M059J (cell line): ENCODE data around the gene ZNF616. TPM values are rescaled to one million over a fixed set of nuclear protein-coding genes. Genes with fewer than 3 reads are reported as not detected.
A peak's percentile ranks its signal among the peaks of the same experiment; 100 is the strongest.
"Not testable (repeated sequence)": the region's sequence is repeated elsewhere in the genome, so short reads cannot be mapped to it uniquely, and the experiment has no call there.

ENCODE experiments used
- DNase-seq: peaks from one replicate; pipeline ENCODE4 v3.0.0-alpha.2; 2012; ENCODE audit warnings: low read depth
- total RNA-seq: library from RNA; depleted of rRNA; stranded (reverse); fragments of >200 nt; shearing (Covaris generic); gene quantifications from 2 replicates; pipeline ENCODE4 v1.2.3, GENCODE V29; 2014; rRNA removed

ZNF616 gene
- total RNA-seq, 1 experiment from 2014 or later, result 8.0 TPM

- no peak for DNase-seq
These were observed 29.0 kb downstream of the ZNF616 start for GRCh38 chr19:52110780-52111179.

GRCh38 chr19:52102782-52103181 lies 37.0 kb downstream of the ZNF616 start:
- DNase-seq, result no peak

DNA sequence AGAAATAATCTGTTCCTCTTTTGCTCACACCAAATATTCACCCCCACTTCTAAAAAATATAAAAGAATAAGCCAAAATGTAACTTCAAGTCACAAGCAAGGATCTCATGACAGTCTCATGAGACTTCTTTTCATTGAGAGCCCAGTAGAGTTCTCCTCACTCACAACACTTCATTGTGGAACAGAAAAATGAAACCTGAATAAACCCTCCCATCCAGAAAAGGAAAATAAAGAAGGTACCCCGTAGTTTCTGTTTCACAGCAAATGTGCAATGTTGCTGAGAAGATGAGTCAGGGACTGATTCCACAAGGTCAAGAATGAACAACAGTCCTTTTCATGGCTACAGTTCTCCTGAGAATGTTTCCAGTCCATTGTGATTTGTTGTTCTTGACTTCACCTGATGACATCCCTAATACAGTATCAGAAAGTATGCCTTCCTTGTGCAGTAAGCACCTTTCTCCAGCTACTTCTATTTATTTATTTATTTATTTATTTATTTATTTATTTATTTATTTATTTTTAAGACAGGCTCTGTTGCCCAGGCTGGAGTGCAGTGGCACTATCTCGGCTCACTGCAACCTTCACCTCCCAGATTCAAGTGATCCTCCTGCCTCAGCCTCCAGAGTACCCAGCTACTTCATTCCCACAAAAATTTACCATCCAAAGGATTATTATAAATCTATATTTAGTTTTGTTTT lies 37.7 kb downstream of the ZNF616 start:
- DNase-seq, result no peak

DNA sequence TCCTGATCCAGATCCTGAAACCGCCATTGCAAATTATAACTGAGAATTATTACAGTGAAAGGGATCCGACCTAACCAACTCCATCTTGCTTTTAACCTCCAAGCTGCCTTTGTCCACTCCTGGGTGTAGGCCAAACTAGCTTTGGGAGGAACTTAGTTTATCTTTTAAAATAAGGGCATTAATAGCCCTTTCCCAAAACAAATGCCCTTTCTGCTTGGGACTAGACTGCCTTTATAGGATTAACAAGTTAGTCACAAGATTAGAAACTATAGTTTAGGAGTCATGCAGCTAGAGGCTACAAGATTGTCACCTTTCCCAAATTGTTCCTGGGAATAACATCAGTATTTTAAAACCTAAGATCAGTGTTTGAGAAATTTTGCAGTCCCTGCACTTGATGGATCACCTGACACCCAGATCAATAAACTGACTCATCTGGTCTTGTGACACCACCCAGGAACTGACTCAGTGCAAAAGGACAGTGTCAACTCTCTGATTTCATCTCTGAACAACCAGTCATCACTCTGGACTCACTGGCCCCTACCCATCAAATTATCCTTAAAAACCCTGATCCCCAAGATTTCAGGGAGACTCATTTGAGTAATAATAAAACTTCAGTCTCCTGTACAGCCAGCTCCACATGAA lies 40.1 kb downstream of the ZNF616 start:
- DNase-seq, result peak; percentile 34

DNA sequence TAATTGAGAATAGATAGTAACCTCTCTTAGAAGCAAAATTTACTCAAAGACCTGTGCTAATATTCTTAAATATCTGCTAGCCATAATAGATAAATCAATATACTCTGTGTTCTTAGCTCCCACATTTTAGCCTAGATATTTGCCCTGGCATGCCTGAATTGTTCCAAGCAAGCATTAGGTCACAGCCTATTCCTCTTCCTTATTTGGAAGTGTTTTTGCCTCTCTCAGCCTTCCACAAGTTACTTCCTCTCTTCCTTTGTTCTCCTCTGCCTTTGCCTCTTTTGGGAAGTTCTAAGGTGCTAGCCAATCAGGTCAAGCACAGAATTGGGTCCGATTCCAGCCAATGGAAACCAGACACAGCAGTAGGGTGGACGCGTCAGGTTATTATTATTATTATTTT lies 43.3 kb downstream of the ZNF616 start:
- DNase-seq, result not testable (repeated sequence)

GRCh38 chr19:52095172-52096014 lies 44.3 kb downstream of the ZNF616 start, which contains the start of gene ZNF841:
TSS of gene ZNF841 (minus strand) at chr19:52095765. CDS start at chr19:52084801, 10,964 bp downstream.
- peak; percentile 92 for DNase-seq

DNA sequence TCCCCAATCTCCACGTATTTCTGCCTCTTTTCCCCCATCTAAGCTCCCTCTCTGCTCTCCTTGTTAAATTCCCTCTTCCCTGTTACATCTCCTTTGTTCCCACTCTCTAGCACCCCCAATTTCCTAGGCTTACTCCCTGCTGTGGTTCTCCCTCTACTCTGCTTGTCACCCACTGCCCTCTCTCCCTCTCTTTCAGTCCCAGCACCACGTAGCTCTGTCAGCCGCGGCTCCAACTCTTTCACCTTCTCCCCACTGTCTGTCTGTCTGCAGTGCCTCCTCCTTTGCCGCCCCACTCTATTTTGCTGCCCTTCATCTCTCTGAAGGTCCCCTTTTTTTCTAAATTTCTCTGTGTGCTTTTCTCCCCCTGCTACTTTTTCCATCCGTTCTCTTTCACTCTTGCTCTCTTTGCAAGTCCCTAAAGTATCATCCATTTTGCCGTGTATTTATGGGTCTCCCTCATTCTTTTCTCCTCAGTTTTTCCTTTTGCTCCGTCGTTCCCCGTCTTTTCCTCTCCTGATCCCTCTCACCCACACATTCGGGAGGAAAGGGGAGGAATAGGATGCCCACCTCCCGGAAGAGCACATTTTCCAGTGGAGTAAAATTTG lies 45.1 kb downstream of the ZNF616 start:
- DNase-seq, result peak; percentile 12

DNA sequence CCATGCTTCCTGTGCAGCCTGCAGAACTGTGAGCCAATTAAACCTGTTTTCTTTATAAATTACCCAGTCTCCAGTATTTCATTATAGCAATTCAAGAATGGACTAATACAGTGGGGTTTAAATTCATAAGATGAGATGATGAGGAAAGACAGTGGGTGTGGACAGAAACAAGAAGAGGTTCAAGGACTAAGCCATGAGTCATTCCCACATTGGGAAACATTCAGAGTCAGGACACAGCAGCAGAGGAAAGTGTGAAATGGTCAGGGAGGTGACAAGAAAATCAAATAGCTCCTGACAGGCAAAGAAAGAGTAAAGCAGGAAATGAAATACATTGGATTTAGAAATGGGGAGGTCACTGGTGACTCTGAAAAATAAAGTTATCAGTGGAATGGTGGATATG lies 53.3 kb downstream of the ZNF616 start:
- peak; percentile 9 for DNase-seq

- peak; percentile 26 for DNase-seq
These were observed 69.2 kb downstream of the ZNF616 start for GRCh38 chr19:52070496-52070895.

- DNase-seq, result no peak
These were observed 70.1 kb downstream of the ZNF616 start for GRCh38 chr19:52069653-52070052.

- no peak for DNase-seq
These were observed 73.4 kb downstream of the ZNF616 start for GRCh38 chr19:52066258-52066863.

DNA sequence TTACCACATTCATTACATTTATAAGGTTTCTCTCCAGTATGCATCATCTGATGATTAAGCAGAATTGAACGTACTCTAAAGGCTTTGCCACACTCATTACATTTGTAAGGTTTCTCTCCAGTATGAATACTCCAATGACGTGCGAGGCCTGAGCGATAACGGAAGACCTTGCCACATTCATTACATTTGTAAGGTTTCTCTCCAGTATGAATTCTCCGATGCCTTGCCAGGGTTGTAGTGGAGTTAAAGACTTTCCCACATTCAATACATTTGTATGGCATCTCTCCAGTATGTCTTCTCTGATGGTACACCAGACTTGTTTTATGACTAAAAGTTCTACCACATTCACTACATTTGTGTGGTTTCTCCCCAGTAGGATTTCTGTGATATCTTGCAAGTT lies 74.3 kb downstream of the ZNF616 start:
- no peak for DNase-seq

Other genes starting within 250 kb of the ZNF616 start
- gene ZNF649, start 234.9 kb downstream of the ZNF616 start, total RNA-seq, result 5.0 and 5.2 TPM in 2 replicates
- gene ZNF613, start 212.5 kb downstream of the ZNF616 start, total RNA-seq, result 4.3 and 8.1 TPM in 2 replicates
- gene ZNF350, start 153.1 kb downstream of the ZNF616 start, total RNA-seq, result 4.0 and 9.3 TPM in 2 replicates
- gene ZNF615, start 131.7 kb downstream of the ZNF616 start, total RNA-seq, result 2.0 and 5.7 TPM in 2 replicates
- 8.5 and 16.3 TPM in 2 replicates for gene ZNF614, start 111.6 kb downstream of the ZNF616 start, total RNA-seq
- 4.5 and 5.1 TPM in 2 replicates for gene ZNF432, start 91.1 kb downstream of the ZNF616 start, total RNA-seq
- gene ZNF841, start 44.2 kb downstream of the ZNF616 start, total RNA-seq, result 18.4 and 33.3 TPM in 2 replicates
- gene ZNF836, start 31.7 kb upstream of the ZNF616 start, total RNA-seq, result 12.0 and 12.8 TPM in 2 replicates
- gene PPP2R1A, start 50.1 kb upstream of the ZNF616 start, total RNA-seq, result 152 and 204 TPM in 2 replicates
- 23.9 and 24.6 TPM in 2 replicates for gene ZNF766, start 129.6 kb upstream of the ZNF616 start, total RNA-seq
- gene ZNF480, start 157.2 kb upstream of the ZNF616 start, total RNA-seq, result 10.2 and 13.6 TPM in 2 replicates
- gene ZNF610, start 196.3 kb upstream of the ZNF616 start, total RNA-seq, result 3.5 and 4.5 TPM in 2 replicates
- gene ZNF880, start 230.0 kb upstream of the ZNF616 start, total RNA-seq, result 16.5 and 17.0 TPM in 2 replicates